H1 (cell line): ENCODE measurements around the gene POLR2F. TPM values are rescaled to one million over a fixed set of nuclear protein-coding genes. Genes with fewer than 3 reads are reported as not detected.
A peak's percentile ranks its signal among the peaks of the same experiment; 100 is the strongest.

Experiments
- CTCF ChIA-PET: fragments of 300-600 bp; sonication (Branson Sonifier 250); formaldehyde crosslinking; loops from one replicate; lab custom pipeline; 2021; ENCODE audit not compliant: partially characterized antibody; lab: Charles Lee
- POLR2A ChIA-PET: fragments of 300-600 bp; sonication (Branson Sonifier 250); formaldehyde crosslinking; loops from one replicate; lab custom pipeline; 2021; ENCODE audit warnings: inconsistent platforms; ENCODE audit not compliant: partially characterized antibody; lab: Charles Lee
- DNase-seq, 2 experiments: peaks; one replicate each; pipeline versions ENCODE4 v3.0.0 to v3.0.0-alpha.2; 2010 to 2022; ENCODE audit warnings: low spot score in 2 of 2, low read depth in 1 of 2, mixed read lengths in 1 of 2
- FAIRE-seq: peaks from 2 replicates; lab custom pipeline; 2011; peaks lifted over from hg19 to GRCh38; lab: Jason Lieb, UNC
- H2AFZ ChIP-seq: 2 replicates; pipeline ENCODE4 v1.8.1; 2012; ENCODE audit warnings: low read length, inconsistent platforms
- H2AK5ac ChIP-seq: 2 replicates; pipeline ENCODE4 v1.6.1; 2013; ENCODE audit warnings: low read depth, low read length
- H2BK120ac ChIP-seq: replicated peaks from 2 replicates; pipeline ENCODE3; 2013; ENCODE audit warnings: low read depth, low read length, inconsistent platforms
- H2BK12ac ChIP-seq: 2 replicates; pipeline ENCODE4 v1.6.1; 2013; ENCODE audit warnings: low read depth, low read length
- H2BK15ac ChIP-seq: 2 replicates; pipeline ENCODE4 v1.6.1; 2013; ENCODE audit warnings: low read length
- H2BK20ac ChIP-seq: 2 replicates; pipeline ENCODE4 v1.6.1; 2013; ENCODE audit warnings: low read length
- H2BK5ac ChIP-seq: 2 replicates; pipeline ENCODE4 v1.6.1; 2013; ENCODE audit warnings: low read depth, low read length
- H3K14ac ChIP-seq: 2 replicates; pipeline ENCODE4 v1.6.1; 2013; ENCODE audit warnings: inconsistent platforms; ENCODE audit not compliant: insufficient read length
- H3K18ac ChIP-seq: 2 replicates; pipeline ENCODE4 v1.6.1; 2013; ENCODE audit warnings: low read length; ENCODE audit errors: extremely low read depth
- H3K23ac ChIP-seq: 2 replicates; pipeline ENCODE4 v1.6.1; 2013; ENCODE audit warnings: inconsistent platforms; ENCODE audit not compliant: insufficient read length
- H3K23me2 ChIP-seq: 2 replicates; pipeline ENCODE4 v1.6.1; 2013; ENCODE audit warnings: low read depth, low read length
- H3K27ac ChIP-seq: 2 replicates; pipeline ENCODE4 v1.6.1; 2011; ENCODE audit warnings: low read depth, low read length, inconsistent platforms
- H3K27me3 ChIP-seq, 4 experiments: replicated peaks in 1 of 4; 1 replicate in 1 of 4; 2 replicates in 3 of 4; pipeline versions ENCODE4 v1.6.1 to v1.8.1; 2011 to 2013; ENCODE audit warnings: low read length in 3 of 4, mild to moderate bottlenecking in 3 of 4, inconsistent platforms in 2 of 4, mixed read lengths in 2 of 4, moderate library complexity in 1 of 4; ENCODE audit not compliant: control insufficient read depth in 3 of 4, insufficient read depth in 3 of 4; ENCODE audit errors: extremely low read depth in 1 of 4
- H3K36me3 ChIP-seq, 4 experiments: 2 replicates each; pipeline versions ENCODE4 v1.6.1 to v1.8.1; 2011 to 2013; ENCODE audit warnings: mild to moderate bottlenecking in 4 of 4, low read length in 3 of 4, moderate library complexity in 2 of 4, control low read depth in 1 of 4, inconsistent platforms in 1 of 4; ENCODE audit not compliant: insufficient read depth in 4 of 4, control insufficient read depth in 2 of 4
- H3K4ac ChIP-seq: replicated peaks from 2 replicates; pipeline ENCODE3; 2013; ENCODE audit warnings: low read length, low read depth, mixed read lengths, inconsistent platforms; ENCODE audit not compliant: insufficient read length
- H3K4me1 ChIP-seq, 4 experiments: replicated peaks in 1 of 4; 1 replicate in 1 of 4; 2 replicates in 3 of 4; pipeline versions ENCODE4 v1.6.1 to v1.8.1; 2011 to 2013; ENCODE audit warnings: low read length in 3 of 4, inconsistent platforms in 2 of 4, mixed read lengths in 1 of 4; ENCODE audit not compliant: insufficient read depth in 4 of 4, control insufficient read depth in 3 of 4
- H3K4me2 ChIP-seq, 2 experiments: 2 replicates each; pipeline versions ENCODE4 v1.6.1 to v1.8.1; 2011 to 2013; ENCODE audit warnings: low read depth in 2 of 2, low read length in 2 of 2, control low read depth in 1 of 2, inconsistent platforms in 1 of 2, mild to moderate bottlenecking in 1 of 2; ENCODE audit not compliant: insufficient read depth in 1 of 2
- H3K4me3 ChIP-seq, 4 experiments: fragments of 200-600, 300-600 bp in 1 of 4; sonication (generic), shearing (Covaris generic), sonication (Bioruptor Twin) in 1 of 4; 2 replicates each; pipeline versions ENCODE4 v1.5.1 to v1.8.1; 2011 to 2016; ENCODE audit warnings: low read length in 4 of 4, low read depth in 3 of 4, control low read depth in 2 of 4, inconsistent platforms in 2 of 4, mild to moderate bottlenecking in 2 of 4, mixed read lengths in 1 of 4, moderate library complexity in 1 of 4; ENCODE audit not compliant: insufficient read depth in 2 of 4; ENCODE audit errors: extremely low read depth in 1 of 4
- H3K56ac ChIP-seq: replicated peaks from 2 replicates; pipeline ENCODE3; 2013; ENCODE audit warnings: low read depth, mild to moderate bottlenecking, mixed read lengths, low read length, inconsistent platforms; ENCODE audit not compliant: insufficient read length
- H3K79me1 ChIP-seq: 2 replicates; pipeline ENCODE4 v1.6.1; 2013; ENCODE audit warnings: low read depth, low read length, control low read depth
- H3K79me2 ChIP-seq, 2 experiments: 2 replicates each; pipeline versions ENCODE4 v1.6.1 to v1.8.1; 2012 to 2013; ENCODE audit warnings: low read length in 2 of 2, mild to moderate bottlenecking in 2 of 2, inconsistent platforms in 1 of 2; ENCODE audit not compliant: insufficient read depth in 2 of 2, control insufficient read depth in 1 of 2
- H3K9ac ChIP-seq, 4 experiments: replicated peaks in 1 of 4; 1 replicate in 1 of 4; 2 replicates in 3 of 4; pipeline versions ENCODE4 v1.6.1 to v1.8.1; 2011 to 2013; ENCODE audit warnings: low read depth in 3 of 4, low read length in 3 of 4, control low read depth in 2 of 4, mild to moderate bottlenecking in 2 of 4, moderate library complexity in 2 of 4, inconsistent platforms in 1 of 4; ENCODE audit errors: extremely low read depth in 1 of 4
- H3K9me3 ChIP-seq, 2 experiments: 2 replicates each; pipeline versions ENCODE4 v1.6.1 to v1.8.1; 2012 to 2013; ENCODE audit warnings: mild to moderate bottlenecking in 2 of 2, moderate library complexity in 2 of 2, control low read depth in 1 of 2, inconsistent platforms in 1 of 2, low read depth in 1 of 2, low read length in 1 of 2, mixed read lengths in 1 of 2; ENCODE audit not compliant: insufficient read depth in 2 of 2
- H4K20me1 ChIP-seq, 2 experiments: replicated peaks in 1 of 2; 2 replicates each; pipeline versions ENCODE3 to v1.8.1; 2011 to 2013; ENCODE audit warnings: inconsistent platforms in 2 of 2, low read length in 2 of 2, mild to moderate bottlenecking in 1 of 2; ENCODE audit not compliant: insufficient read depth in 2 of 2, control insufficient read depth in 1 of 2
- H4K5ac ChIP-seq: 2 replicates; pipeline ENCODE4 v1.6.1; 2013; ENCODE audit warnings: low read length, low read depth, mixed read lengths, inconsistent platforms; ENCODE audit not compliant: insufficient read length
- H4K8ac ChIP-seq: 2 replicates; pipeline ENCODE4 v1.8.0; 2013; ENCODE audit warnings: mild to moderate bottlenecking, moderate library complexity, low read length, inconsistent platforms; ENCODE audit not compliant: insufficient read depth; ENCODE audit errors: extremely low read depth
- H4K91ac ChIP-seq: replicated peaks from 2 replicates; pipeline ENCODE3; 2013; ENCODE audit warnings: low read length, mixed read lengths, inconsistent platforms; ENCODE audit not compliant: insufficient read length
- SIX5 ChIP-seq: IDR thresholded peaks from 2 replicates; pipeline ENCODE4 v1.6.1; 2011; ENCODE audit warnings: mild to moderate bottlenecking, low read depth, low read length
- USF2 ChIP-seq: IDR thresholded peaks from 2 replicates; pipeline ENCODE4 v1.6.1; 2011; ENCODE audit warnings: low read length, improper control_type of control experiment
- ZNF274 ChIP-seq: IDR thresholded peaks from 2 replicates; pipeline ENCODE4 v1.7.0; 2012; ENCODE audit warnings: low read length, borderline replicate concordance; ENCODE audit errors: extremely low read depth
- WGBS, 2 experiments: shearing (Covaris generic) in 1 of 2; methylation state at CpG; one replicate each; pipeline versions ENCODE4 v1.1.6 to v1.1.7; 2013 to 2015; ENCODE audit warnings: low lambda C conversion rate in 2 of 2, mixed read lengths in 2 of 2, inconsistent platforms in 1 of 2, low coverage in 1 of 2, missing lambda C conversion rate in 1 of 2; ENCODE audit not compliant: insufficient replicate concordance in 2 of 2, insufficient coverage in 1 of 2, insufficient read length in 1 of 2; ENCODE audit errors: extremely low coverage in 1 of 2, missing lambda C conversion rate in 1 of 2; 5-methylcytosine and 5-hydroxymethylcytosine counted together
- polyA plus RNA-seq, 7 experiments: library from polyadenylated mRNA; depleted of rRNA in 3 of 7; stranded (reverse) in 5 of 7; unstranded in 2 of 7; fragments of >200 nt in 5 of 7; fragments of 200-250 nt in 2 of 7; gene quantifications; 1 replicate in 5 of 7; 2 replicates in 1 of 7; 4 replicates in 1 of 7; pipeline versions ENCODE4 v1.2.1 to v1.2.3, GENCODE V29; 2011 to 2013; ENCODE audit warnings: missing spikeins in 2 of 7, mixed read lengths in 2 of 7
- total RNA-seq: library from RNA; stranded (reverse); fragmentation: NEBNext Ultra II Directional; extraction: Animal tissue kit (Norgen Biotek cat#: 25700); gene quantifications from 2 replicates; pipeline ENCODE4 v1.2.1, GENCODE V29; 2021
- TF ChIP-seq, protein P1 (sequence below), 3 experiments: IDR thresholded peaks; 1 replicate in 2 of 3; 2 replicates in 1 of 3; pipeline versions ENCODE4 v1.5.1 to v1.6.1; 2011; ENCODE audit warnings: low read length in 3 of 3, mild to moderate bottlenecking in 3 of 3, inconsistent platforms in 2 of 3, low read depth in 1 of 3, moderate library complexity in 1 of 3; ENCODE audit not compliant: insufficient read depth in 1 of 3; ENCODE audit errors: control extremely low read depth in 1 of 3

The POLR2F gene
- total and polyA plus RNA-seq, 2 of the 8 experiments (the other 6 are each of a cell fraction or from before 2014, with no cell fraction given) = 150 to 176 TPM

DNA sequence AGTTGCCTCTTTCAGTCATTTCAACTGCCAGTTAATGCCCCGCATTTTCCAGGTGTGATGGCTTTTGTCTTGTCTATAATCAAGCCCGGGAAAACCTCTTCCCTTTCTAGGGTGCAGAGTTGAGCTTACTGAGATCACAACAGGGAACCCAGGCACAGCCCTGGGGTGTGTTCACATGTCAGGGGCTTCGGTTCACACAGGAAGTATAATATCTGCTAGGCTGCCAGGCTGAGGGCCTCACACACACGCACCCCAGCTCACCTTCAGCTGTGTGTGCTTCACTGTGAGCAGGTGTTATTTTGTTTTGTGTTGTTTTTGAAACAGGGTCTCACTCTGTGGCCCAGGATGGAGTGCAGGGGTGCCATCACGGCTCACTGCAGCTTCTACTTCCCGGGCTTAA is 40.5 kb downstream of the POLR2F start:
- CTCF ChIA-PET = interaction anchor here (1.4 to 4.3 kb wide), 4 partner anchors 9 to 59 kb away, joined by 4 to 20 read pairs (median 10); partner anchors contain the start of gene SOX10

More for the DNA sequence above, 40.5 kb downstream of the POLR2F start:
- DNase-seq = no peak
- no peak overlapping the region for H3K18ac ChIP-seq
- FAIRE-seq = no peak
- no peaks in the 10 kb centered on the region for H3K79me2 ChIP-seq
- no peak overlapping the region for H4K8ac ChIP-seq
- POLR2A ChIA-PET = interaction anchor here (1.6 to 2.7 kb wide), 2 partner anchors 9 to 23 kb away, joined by 5 to 8 read pairs; partner anchors contain the start of gene SOX10
- no peak overlapping the region for H3K23ac ChIP-seq
- H2BK20ac ChIP-seq = no peak overlapping the region
- peaks cover 0 to 16% (median 2%) of the 10 kb centered on the region in 4 experiments; a peak in 4 of 7 replicates for H3K4me1 ChIP-seq
- no peak overlapping the region for H4K91ac ChIP-seq
- no peak overlapping the region for H2BK15ac ChIP-seq
- H3K9me3 ChIP-seq = no peaks in the 10 kb centered on the region
- H2AK5ac ChIP-seq = no peak overlapping the region
- H4K5ac ChIP-seq = no peak overlapping the region
- H4K20me1 ChIP-seq = no peaks in the 10 kb centered on the region
- 87% methylated on average over 6 of the region's 6 CpGs; no CpG with 5 or more reads in 1 of the 2 experiments for WGBS, 2 experiments
- H3K79me1 ChIP-seq = no peaks in the 10 kb centered on the region
- no peak overlapping the region for H2BK5ac ChIP-seq
- no peak overlapping the region for H3K14ac ChIP-seq
- H3K36me3 ChIP-seq = no peaks in the 10 kb centered on the region
- no peak overlapping the region for H3K9ac ChIP-seq
- H2BK12ac ChIP-seq = 0 out of 2 replicates have a peak overlapping the region, but pooled peaks have one; percentile 27
- no peak overlapping the region for H2AFZ ChIP-seq
- H3K4ac ChIP-seq = no peak overlapping the region
- H3K27ac ChIP-seq = no peak overlapping the region
- no peaks in the 10 kb centered on the region; a peak in 2 of 7 replicates for H3K27me3 ChIP-seq
- no peak overlapping the region for H3K4me3 ChIP-seq
- no peak for TF ChIP-seq ZNF274
- no peak for TF ChIP-seq SIX5
- TF ChIP-seq, protein P1, sequence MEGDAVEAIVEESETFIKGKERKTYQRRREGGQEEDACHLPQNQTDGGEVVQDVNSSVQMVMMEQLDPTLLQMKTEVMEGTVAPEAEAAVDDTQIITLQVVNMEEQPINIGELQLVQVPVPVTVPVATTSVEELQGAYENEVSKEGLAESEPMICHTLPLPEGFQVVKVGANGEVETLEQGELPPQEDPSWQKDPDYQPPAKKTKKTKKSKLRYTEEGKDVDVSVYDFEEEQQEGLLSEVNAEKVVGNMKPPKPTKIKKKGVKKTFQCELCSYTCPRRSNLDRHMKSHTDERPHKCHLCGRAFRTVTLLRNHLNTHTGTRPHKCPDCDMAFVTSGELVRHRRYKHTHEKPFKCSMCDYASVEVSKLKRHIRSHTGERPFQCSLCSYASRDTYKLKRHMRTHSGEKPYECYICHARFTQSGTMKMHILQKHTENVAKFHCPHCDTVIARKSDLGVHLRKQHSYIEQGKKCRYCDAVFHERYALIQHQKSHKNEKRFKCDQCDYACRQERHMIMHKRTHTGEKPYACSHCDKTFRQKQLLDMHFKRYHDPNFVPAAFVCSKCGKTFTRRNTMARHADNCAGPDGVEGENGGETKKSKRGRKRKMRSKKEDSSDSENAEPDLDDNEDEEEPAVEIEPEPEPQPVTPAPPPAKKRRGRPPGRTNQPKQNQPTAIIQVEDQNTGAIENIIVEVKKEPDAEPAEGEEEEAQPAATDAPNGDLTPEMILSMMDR (IDR thresholded peaks at IDR 0.05; ENCODE audit: control extremely low read depth in 1 of 3, insufficient read depth in 1 of 3, low read depth in 1 of 3, low read length in 3 of 3) = no peak
- no peak for TF ChIP-seq USF2
- H2BK120ac ChIP-seq = no peak overlapping the region
- H3K4me2 ChIP-seq = no peak overlapping the region
- H3K23me2 ChIP-seq = no peaks in the 10 kb centered on the region
- no peak overlapping the region for H3K56ac ChIP-seq
